Activated naive CD4-positive, alpha-beta T cell treated with anti-CD3 and anti-CD28 coated beads, Interleukin-2, amount 50 U/mL, for 24 hours (primary cell): ENCODE data around the gene CAPZA1.
"Not testable (repeated sequence)": the region's sequence is repeated elsewhere in the genome, so short reads cannot be mapped to it uniquely, and the experiment has no call there.

Experiments
- H3K27ac Mint-ChIP-seq: one replicate; pipeline ENCODE4 v1.8.0; 2021; ENCODE audit warnings: mild to moderate bottlenecking, mixed read lengths
- H3K27me3 Mint-ChIP-seq: one replicate; pipeline ENCODE4 v1.8.0; 2021; ENCODE audit warnings: mixed read lengths
- H3K36me3 Mint-ChIP-seq: one replicate; pipeline ENCODE4 v1.8.0; 2021; ENCODE audit warnings: mixed read lengths
- H3K4me1 Mint-ChIP-seq: one replicate; pipeline ENCODE4 v1.8.0; 2021; ENCODE audit warnings: mixed read lengths
- H3K4me3 Mint-ChIP-seq: one replicate; pipeline ENCODE4 v1.8.0; 2021; ENCODE audit warnings: mild to moderate bottlenecking, mixed read lengths
- H3K9me3 Mint-ChIP-seq: one replicate; pipeline ENCODE4 v1.8.0; 2021; ENCODE audit warnings: mixed read lengths

Gene CAPZA1

GRCh38 chr1:112618721-112619517 lies 713 bp upstream of the CAPZA1 start, which contains the start of gene ST7L:
Gene ST7L, minus strand, starts transcription at chr1:112619141. Its CDS starts 28 bp downstream, at chr1:112619113.
- no peaks in the 10 kb centered on the region for H3K27me3 Mint-ChIP-seq
- H3K4me3 Mint-ChIP-seq: peak within 1 kb of the TSS; percentile 99
- H3K9me3 Mint-ChIP-seq: no peaks in the 10 kb centered on the region
- H3K27ac Mint-ChIP-seq: peak within 1 kb of the TSS; percentile 100
- peaks cover 36% of the 10 kb centered on the region for H3K4me1 Mint-ChIP-seq
- peaks cover 10% of the 10 kb centered on the region for H3K36me3 Mint-ChIP-seq

- H3K4me1 Mint-ChIP-seq: peaks cover 50% of the 10 kb centered on the region
- no peaks in the 10 kb centered on the region for H3K27me3 Mint-ChIP-seq
- H3K27ac Mint-ChIP-seq: peak overlapping the region; percentile 100
- peak overlapping the region; percentile 99 for H3K4me3 Mint-ChIP-seq
- H3K36me3 Mint-ChIP-seq: peaks cover 10% of the 10 kb centered on the region
- no peaks in the 10 kb centered on the region for H3K9me3 Mint-ChIP-seq
Observed at GRCh38 chr1:112620377-112620695, 704 bp downstream of the CAPZA1 start.

DNA sequence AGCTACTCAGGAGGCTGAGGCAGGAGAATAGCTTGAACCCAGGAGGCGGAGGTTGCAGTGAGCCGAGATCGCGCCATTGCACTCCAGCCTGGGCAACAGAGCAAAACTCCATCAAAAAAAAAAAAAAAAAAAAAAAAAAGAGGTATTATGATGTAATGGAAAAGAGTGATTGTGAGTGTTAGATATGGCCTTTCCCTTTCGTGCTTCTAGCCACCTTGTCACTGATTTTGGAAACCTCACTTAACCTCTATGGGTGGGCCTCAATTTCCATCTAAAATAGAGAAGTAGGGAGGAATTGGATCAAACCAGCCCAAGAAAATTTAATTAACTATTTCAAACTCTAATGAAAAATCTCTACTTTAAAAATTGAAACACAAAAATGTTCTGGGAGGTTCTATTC lies 4.9 kb downstream of the CAPZA1 start:
- peaks cover 26% of the 10 kb centered on the region for H3K36me3 Mint-ChIP-seq
- not testable (repeated sequence) for H3K9me3 Mint-ChIP-seq, H3K27me3 Mint-ChIP-seq
- H3K27ac Mint-ChIP-seq: peak overlapping the region; percentile 93
- H3K4me1 Mint-ChIP-seq: peaks cover 74% of the 10 kb centered on the region
- peak overlapping the region; percentile 57 for H3K4me3 Mint-ChIP-seq

- Mint-ChIP-seq H3K9me3 (no peaks in the 10 kb centered on the region), H3K36me3 (peaks cover 26% of the 10 kb centered on the region), H3K27me3 (no peaks in the 10 kb centered on the region), H3K4me3 (peak overlapping the region; percentile 57), H3K4me1 (peaks cover 80% of the 10 kb centered on the region), H3K27ac (peak overlapping the region; percentile 93)
Observed at GRCh38 chr1:112625696-112626095, 6.1 kb downstream of the CAPZA1 start.

GRCh38 chr1:112626193-112626592 lies 6.6 kb downstream of the CAPZA1 start:
- H3K27ac Mint-ChIP-seq: no peak overlapping the region
- H3K4me3 Mint-ChIP-seq: peak overlapping the region; percentile 59
- H3K4me1 Mint-ChIP-seq: peaks cover 81% of the 10 kb centered on the region
- peaks cover 27% of the 10 kb centered on the region for H3K36me3 Mint-ChIP-seq
- no peaks in the 10 kb centered on the region for H3K27me3 Mint-ChIP-seq
- H3K9me3 Mint-ChIP-seq: no peaks in the 10 kb centered on the region

DNA sequence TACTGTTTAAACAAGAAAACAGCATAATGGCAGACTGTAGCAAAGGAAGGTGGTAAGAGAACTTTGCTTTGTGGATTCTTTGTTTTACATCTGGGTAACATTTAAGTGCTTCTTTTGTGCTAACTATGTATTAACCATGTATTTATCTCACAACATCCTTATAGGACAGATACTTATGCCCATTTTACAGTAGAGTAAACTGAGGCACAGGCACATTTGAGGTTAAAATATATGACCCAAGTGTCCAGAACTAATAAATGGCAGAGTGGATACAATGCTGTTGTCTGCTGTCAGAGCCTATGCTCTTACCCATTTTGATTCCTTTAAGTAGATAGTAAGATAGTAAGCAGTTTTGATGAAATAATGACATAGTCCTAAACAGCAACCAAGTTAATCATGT lies 7.3 kb downstream of the CAPZA1 start:
- no peaks in the 10 kb centered on the region for H3K9me3 Mint-ChIP-seq
- peaks cover 87% of the 10 kb centered on the region for H3K4me1 Mint-ChIP-seq
- peak overlapping the region; percentile 59 for H3K4me3 Mint-ChIP-seq
- peaks cover 28% of the 10 kb centered on the region for H3K36me3 Mint-ChIP-seq
- peak overlapping the region; percentile 68 for H3K27ac Mint-ChIP-seq
- H3K27me3 Mint-ChIP-seq: no peaks in the 10 kb centered on the region

DNA sequence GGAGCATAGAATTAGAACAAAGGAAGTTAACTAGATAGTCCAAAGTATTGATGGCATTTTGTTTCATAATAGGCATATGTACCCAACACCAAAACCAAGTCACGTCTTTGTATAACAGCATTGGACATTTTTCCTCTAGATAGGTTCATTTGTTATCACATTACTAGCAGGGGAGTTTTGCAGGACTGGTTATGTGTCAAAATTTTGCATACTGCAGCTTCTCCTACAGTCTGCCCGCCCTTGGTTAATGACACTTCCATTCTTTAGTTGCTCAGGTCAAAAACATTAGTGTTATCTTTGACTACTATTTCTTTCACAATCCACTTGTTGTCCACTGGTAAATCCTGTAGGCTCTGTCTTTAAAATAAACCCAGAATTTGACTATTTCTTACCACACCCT lies 8.9 kb downstream of the CAPZA1 start:
- peaks cover 35% of the 10 kb centered on the region for H3K36me3 Mint-ChIP-seq
- H3K9me3 Mint-ChIP-seq: no peaks in the 10 kb centered on the region
- peak overlapping the region; percentile 48 for H3K27ac Mint-ChIP-seq
- H3K4me1 Mint-ChIP-seq: peaks cover 89% of the 10 kb centered on the region
- H3K4me3 Mint-ChIP-seq: peak overlapping the region; percentile 49
- H3K27me3 Mint-ChIP-seq: no peaks in the 10 kb centered on the region

- peak overlapping the region; percentile 48 for H3K27ac Mint-ChIP-seq
- H3K4me3 Mint-ChIP-seq: peak overlapping the region; percentile 4
- H3K27me3 Mint-ChIP-seq: no peaks in the 10 kb centered on the region
- H3K36me3 Mint-ChIP-seq: peaks cover 40% of the 10 kb centered on the region
- H3K9me3 Mint-ChIP-seq: no peaks in the 10 kb centered on the region
- H3K4me1 Mint-ChIP-seq: peaks cover 92% of the 10 kb centered on the region
Observed at GRCh38 chr1:112629256-112629655, 9.6 kb downstream of the CAPZA1 start.

DNA sequence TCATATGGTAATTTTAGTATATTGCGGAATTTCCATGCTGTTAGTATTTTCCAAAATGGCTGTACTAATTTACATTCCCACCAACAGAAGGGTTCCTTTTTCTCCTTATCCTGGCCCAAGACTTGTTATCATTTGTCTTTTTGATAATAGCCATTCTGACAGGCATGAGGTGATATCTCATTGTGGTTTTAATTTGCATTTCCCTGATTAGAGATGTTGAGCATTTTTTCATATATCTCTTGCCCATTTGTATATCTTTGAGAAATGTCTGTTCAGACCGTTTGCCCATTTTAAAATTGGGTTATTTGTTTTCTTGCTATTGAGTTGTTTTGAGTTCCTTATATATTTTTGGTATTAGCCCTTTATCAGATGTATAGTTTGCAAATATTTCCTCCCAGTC lies 14.0 kb downstream of the CAPZA1 start:
- peak overlapping the region; percentile 49 for H3K4me3 Mint-ChIP-seq
- peaks cover 85% of the 10 kb centered on the region for H3K4me1 Mint-ChIP-seq

DNA sequence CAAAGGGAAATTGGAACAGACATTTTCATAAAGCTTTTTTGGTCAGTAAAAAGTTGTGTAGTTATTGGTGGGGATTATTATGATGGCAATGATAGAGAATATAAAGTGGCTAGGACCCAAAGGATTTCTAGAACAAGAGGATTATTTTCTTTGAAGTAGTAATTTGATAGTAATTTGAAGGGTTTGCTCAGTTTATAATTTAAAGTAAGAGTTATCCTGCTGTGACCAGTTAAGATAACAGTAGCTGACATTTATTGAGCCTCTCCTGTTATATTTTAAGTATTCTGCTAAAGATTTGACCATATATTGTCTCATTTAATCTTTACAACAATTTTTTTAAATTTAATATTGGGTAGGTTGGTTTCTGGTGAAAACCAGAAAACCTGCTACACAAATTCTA lies 14.7 kb downstream of the CAPZA1 start:
- peaks cover 80% of the 10 kb centered on the region for H3K4me1 Mint-ChIP-seq
- H3K27me3 Mint-ChIP-seq: no peaks in the 10 kb centered on the region
- no peak overlapping the region for H3K4me3 Mint-ChIP-seq
- peak overlapping the region; percentile 62 for H3K27ac Mint-ChIP-seq
- H3K36me3 Mint-ChIP-seq: peaks cover 30% of the 10 kb centered on the region
- no peaks in the 10 kb centered on the region for H3K9me3 Mint-ChIP-seq

More for the DNA sequence above, 14.0 kb downstream of the CAPZA1 start:
- Mint-ChIP-seq H3K27me3 (no peaks in the 10 kb centered on the region), H3K36me3 (peaks cover 35% of the 10 kb centered on the region), H3K27ac (peak overlapping the region; percentile 62), H3K9me3 (no peaks in the 10 kb centered on the region)

- peak overlapping the region; percentile 41 for H3K27ac Mint-ChIP-seq
- H3K4me3 Mint-ChIP-seq: peak overlapping the region; percentile 55
- peaks cover 22% of the 10 kb centered on the region for H3K36me3 Mint-ChIP-seq
- H3K27me3 Mint-ChIP-seq: no peaks in the 10 kb centered on the region
- H3K4me1 Mint-ChIP-seq: peaks cover 68% of the 10 kb centered on the region
- no peaks in the 10 kb centered on the region for H3K9me3 Mint-ChIP-seq
Observed at GRCh38 chr1:112636056-112636455, 16.4 kb downstream of the CAPZA1 start.

DNA sequence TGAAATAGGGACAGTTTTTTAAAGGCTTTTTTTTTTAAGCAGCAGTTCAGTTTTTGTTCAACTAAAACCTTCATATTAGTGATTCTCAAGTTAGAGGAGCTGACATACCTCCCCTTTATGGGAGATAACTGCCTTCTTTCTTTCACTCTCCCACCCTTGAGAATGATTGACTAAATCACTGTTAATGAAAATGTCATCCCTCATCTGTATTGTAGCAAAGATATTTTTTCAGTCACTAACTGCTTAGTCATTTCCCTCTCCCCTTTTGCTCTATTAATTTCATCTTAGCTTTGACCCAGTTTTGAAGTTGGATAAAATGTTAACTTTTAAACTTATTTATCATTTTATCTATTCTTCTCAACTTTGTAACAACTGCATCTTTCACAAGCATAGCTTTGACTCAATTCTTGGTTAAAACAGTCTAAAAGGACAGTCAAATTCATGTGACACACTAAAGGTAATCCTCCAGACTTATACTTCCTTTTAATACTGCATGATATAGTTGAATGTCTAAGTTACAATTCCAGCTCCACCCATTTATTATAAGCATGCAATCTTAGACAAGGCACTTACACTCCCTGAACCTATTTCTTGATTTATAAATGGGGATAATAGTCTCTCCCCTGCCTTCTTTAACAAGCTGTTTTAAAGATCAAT lies 17.1 kb downstream of the CAPZA1 start:
- H3K27ac Mint-ChIP-seq: peak overlapping the region; percentile 62

DNA sequence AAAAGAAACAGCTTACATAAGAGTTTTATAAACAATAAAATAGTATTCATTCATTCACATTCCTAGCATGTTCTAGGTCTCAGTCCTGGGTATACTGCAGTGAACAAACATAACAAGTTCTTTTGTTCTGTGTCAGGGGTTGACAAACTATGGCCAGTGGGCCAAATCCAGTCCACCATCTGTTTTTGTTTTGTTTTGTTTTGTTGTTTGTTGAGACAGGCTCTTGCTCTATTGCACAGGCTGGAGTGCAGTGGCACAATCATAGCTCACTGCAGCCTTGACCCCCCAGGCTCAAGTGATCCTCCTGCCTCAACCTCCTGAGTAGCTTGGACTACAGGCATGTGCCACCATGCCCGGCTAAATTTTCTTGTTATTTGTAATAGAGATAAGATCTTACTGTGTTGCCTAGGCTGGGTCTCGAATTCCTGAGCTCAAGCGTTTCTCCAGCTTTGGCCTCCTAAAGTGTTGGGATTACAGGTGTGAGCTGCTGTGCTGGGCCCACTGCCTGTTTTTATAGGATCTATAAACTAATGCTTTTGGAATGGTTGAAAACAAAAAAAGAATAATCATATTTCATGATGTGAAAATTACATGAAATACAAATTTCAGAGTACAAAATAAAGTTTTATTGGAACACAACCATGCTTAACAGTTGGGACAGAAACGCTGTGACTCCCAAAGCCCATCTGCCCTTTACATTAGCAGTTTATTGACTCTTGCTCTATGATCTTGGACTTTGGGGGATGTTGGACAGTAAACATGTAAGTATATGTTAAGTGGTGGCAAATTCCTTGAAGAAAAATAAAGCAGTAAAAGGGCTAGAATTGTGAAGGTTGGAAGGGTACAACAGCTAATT lies 17.9 kb downstream of the CAPZA1 start:
- peaks cover 61% of the 10 kb centered on the region for H3K4me1 Mint-ChIP-seq

More for the DNA sequence above, 17.1 kb downstream of the CAPZA1 start:
- H3K4me3 Mint-ChIP-seq: peak overlapping the region; percentile 49
- H3K36me3 Mint-ChIP-seq: peaks cover 19% of the 10 kb centered on the region
- H3K4me1 Mint-ChIP-seq: peaks cover 62% of the 10 kb centered on the region
- H3K9me3 Mint-ChIP-seq: no peaks in the 10 kb centered on the region
- no peaks in the 10 kb centered on the region for H3K27me3 Mint-ChIP-seq

DNA sequence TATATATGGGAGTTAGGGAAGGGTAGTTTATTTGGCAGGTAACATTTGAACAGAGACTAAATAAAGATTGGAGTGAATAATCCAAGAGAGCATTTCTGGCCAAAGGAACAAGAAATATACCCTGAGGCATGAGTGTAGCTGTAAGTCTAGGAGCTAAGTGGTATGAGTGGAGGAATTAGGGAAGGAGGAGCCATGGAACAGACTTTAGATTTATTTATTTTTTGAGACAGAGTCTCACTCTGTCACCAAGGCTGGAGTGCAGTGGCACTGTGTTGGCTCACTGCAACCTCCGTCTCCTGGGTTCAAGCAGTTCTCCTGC lies 18.4 kb downstream of the CAPZA1 start:
- no peak overlapping the region for H3K4me3 Mint-ChIP-seq
- peak overlapping the region; percentile 69 for H3K27ac Mint-ChIP-seq
- H3K36me3 Mint-ChIP-seq: peaks cover 15% of the 10 kb centered on the region
- no peaks in the 10 kb centered on the region for H3K9me3 Mint-ChIP-seq
- H3K4me1 Mint-ChIP-seq: peaks cover 59% of the 10 kb centered on the region
- H3K27me3 Mint-ChIP-seq: no peaks in the 10 kb centered on the region

More for the DNA sequence above, 17.9 kb downstream of the CAPZA1 start:
- Mint-ChIP-seq H3K36me3 (peaks cover 17% of the 10 kb centered on the region), H3K4me3 (peak overlapping the region; percentile 49), H3K27me3 (no peaks in the 10 kb centered on the region), H3K9me3 (no peaks in the 10 kb centered on the region), H3K27ac (peak overlapping the region; percentile 69)

DNA sequence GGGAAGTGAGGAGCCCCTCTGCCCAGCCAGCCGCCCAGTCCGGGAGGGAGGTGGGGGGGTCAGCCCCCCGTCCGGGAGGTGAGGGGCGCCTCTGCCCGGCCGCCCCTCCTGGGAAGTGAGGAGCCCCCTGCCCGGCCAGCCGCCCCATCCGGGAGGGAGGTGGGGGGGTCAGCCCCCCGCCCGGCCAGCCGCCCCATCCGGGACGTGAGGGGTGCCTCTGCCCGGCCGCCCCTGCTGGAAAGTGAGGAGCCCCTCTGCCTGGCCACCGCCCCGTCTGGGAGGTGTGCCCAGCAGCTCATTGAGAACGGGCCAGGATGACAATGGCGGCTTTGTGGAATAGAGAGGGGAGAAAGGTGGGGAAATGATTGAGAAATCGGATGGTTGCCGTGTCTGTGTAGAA lies 20.8 kb downstream of the CAPZA1 start:
- not testable (repeated sequence) for H3K9me3 Mint-ChIP-seq
- peaks cover 54% of the 10 kb centered on the region for H3K4me1 Mint-ChIP-seq

More for the DNA sequence above, 20.8 kb downstream of the CAPZA1 start:
- H3K36me3 Mint-ChIP-seq, H3K27me3 Mint-ChIP-seq, H3K4me3 Mint-ChIP-seq, H3K27ac Mint-ChIP-seq: not testable (repeated sequence)
